Epithelial cell of proximal tubule (primary cell): Measurements from ENCODE around the gene MPZL2. TPM values are rescaled to one million over a fixed set of nuclear protein-coding genes. Genes with fewer than 3 reads are reported as not detected.
"Not testable (repeated sequence)": the region's sequence is repeated elsewhere in the genome, so short reads cannot be mapped to it uniquely, and the experiment has no call there.

Experiments used
- DNase-seq: peaks from one replicate; pipeline ENCODE4 v3.0.0-alpha.2; 2011; ENCODE audit warnings: low read depth
- H3K4me3 ChIP-seq: 2 replicates; pipeline ENCODE4 v1.5.1; 2011; ENCODE audit warnings: low read depth, mild to moderate bottlenecking, low read length
- CTCF ChIP-seq: conservative IDR thresholded peaks from 2 replicates; pipeline ENCODE4 v1.5.1; 2012; ENCODE audit warnings: low read depth, mild to moderate bottlenecking, low read length
- total RNA-seq: library from RNA; depleted of rRNA; stranded (reverse); fragments of >200 nt; gene quantifications from 2 replicates; pipeline ENCODE4 v1.2.3, GENCODE V29; 2015

Gene MPZL2
- total RNA-seq: 19.9 and 29.7 TPM in 2 replicates

DNA sequence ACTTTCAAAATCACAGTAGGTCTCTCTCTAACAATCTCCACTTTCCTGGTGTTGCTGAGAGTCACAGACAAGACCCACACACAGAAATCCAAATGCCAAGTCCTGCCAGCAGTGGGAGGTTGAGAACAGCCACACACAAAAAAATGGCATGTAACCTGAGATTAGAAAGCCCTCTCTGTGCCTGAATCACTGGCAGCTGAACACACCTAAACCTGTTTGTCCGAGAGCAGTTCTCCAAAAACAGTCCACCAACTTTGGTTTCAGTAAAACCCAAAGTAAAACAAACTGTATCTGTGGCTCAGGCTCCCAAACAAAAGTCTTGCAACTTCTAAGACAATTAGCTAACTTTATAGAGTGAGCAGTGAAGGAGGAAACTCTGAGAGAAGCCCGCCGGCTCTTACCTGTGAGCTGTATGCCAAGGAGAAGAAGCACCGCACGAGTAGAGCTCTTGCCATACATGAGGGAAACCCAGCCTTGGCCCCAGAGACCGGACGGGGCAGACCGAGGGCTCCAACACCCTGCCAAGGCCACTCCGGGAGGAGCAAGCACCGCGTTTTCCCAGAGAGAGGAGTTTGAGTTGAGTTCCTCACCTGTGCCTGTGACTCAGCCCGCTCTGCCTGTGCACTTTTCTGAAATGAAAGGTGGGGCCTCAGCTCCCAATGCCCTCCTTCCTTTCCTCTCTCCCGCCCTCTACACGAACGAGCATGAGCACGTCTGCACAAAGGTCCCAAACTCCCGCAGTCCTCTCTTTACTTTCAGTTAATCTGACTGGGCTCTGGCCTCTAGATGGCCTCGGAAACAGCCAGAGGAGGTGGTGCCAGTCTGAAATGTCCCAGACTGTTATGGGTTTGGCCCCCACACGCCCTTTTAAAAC, at the start of gene MPZL2:
MPZL2 (minus strand) TSS at position 603 of the 874 bp plus-strand sequence; CDS start at position 459, 144 bp downstream.
- peak; percentile 16 for TF ChIP-seq CTCF
- peak within 1 kb of the TSS; percentile 52 for H3K4me3 ChIP-seq
- no peak for DNase-seq

DNA sequence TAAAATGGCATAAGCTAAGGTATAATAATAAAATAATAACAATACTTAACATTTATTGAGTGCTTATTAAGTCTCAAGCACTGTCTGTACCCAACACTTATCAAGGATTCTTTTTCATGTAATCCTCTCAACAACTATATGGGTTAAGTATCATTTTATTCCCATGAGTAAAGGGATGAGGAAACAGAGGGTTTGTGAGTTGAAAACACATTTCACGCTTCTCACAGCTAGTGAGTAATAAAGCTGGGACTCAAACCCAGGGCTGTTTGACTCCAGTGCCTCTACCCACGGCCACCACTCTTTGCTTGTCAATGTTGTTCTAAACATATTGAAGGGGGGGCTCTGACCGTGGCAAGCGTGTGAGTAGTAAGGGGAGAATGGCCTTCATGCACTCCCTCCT, 49.1 kb upstream of the MPZL2 start:
- no peak for DNase-seq
- no peak for TF ChIP-seq CTCF
- H3K4me3 ChIP-seq: no peak overlapping the region

DNA sequence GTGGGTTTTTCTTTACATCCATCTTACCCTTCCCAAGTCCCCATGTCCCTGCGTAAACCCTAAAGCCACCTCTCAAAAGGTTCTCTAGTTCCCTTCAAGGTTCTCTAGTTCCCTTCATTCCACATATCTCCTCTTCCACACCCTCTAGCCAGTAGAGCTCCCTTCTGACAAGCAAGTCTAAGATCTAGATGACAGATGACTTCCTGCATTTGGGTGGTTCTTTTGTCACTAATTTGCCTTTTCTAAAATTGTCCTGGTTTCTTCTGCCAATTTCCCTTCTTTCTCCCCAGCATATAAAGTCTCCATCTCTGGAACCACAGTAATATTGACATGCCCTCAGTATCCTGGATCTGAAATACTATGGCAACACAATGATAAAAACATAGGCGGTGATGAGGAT, 48.2 kb upstream of the MPZL2 start:
- H3K4me3 ChIP-seq: no peak overlapping the region
- no peak for TF ChIP-seq CTCF
- no peak for DNase-seq

DNA sequence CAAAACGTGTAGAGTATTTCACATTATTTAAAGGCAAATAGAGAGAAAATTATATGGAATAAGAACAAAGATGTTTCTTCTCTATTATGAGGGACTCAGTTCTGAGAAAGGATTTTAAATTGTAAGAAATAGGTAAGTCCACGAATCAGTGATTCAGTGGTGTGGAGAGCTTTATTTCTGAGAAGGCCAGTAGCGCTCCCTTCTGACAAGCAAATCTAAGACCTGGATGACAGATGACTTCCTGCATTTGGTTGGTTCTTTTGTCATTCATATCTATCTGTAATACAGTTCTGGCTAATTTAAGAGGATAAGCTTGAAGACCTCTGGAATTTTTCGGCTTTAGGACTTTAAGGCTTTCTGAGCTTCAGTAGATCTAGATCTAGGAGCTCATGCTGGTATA, 47.4 kb upstream of the MPZL2 start:
- no peak for DNase-seq
- no peak for TF ChIP-seq CTCF

GRCh38 chr11:118310781-118311485, 46.8 kb upstream of the MPZL2 start:
- no peak for DNase-seq
- H3K4me3 ChIP-seq: no peak overlapping the region
- no peak for TF ChIP-seq CTCF

More for the DNA sequence above, 47.4 kb upstream of the MPZL2 start:
- no peak overlapping the region for H3K4me3 ChIP-seq

DNA sequence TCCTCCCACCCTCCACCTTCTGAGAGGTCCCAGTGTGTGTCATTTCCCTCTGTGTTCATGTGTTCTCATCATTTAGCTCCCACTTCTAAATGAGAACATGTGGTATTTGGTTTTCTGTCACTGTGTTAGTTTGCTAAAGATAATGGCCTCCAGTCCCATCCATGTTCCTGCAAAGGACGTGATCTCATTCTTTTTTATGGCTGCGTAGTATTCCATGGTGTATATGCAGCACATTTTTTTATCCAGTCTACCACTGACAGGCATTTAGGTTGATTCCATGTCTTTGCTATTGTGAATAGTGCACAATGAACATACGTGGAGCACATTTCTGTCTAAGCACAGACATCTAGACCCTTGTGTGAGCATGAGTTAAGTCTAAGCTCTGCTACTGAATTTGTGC, 46.2 kb upstream of the MPZL2 start:
- TF ChIP-seq CTCF: no peak
- no peak for DNase-seq
- H3K4me3 ChIP-seq: no peak overlapping the region

DNA sequence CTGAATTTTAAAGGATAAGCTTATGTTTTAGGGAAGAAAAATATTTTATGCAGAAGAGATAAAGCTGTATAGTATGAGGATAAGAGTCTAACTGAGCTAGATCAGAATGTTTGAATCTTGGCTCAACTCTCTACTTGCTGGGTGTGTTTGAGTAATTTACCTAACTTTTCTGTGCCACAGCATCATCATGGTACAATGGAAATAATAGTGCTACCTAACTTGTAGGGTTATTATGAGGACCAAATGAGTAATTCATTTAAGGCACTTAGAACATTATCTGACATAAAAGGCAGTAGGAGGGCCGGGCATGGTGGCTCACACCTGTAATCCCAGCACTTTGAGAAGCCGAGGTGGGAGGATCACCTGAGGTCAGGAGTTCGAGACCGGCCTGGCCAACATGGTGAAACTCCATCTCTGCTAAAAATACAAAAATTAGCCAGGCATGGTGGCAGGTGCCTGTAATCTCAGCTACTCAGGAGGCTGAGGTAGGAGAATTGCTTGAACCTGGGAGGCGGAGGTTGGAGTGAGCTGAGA, 45.0 kb upstream of the MPZL2 start:
- H3K4me3 ChIP-seq, DNase-seq: not testable (repeated sequence)
